SK-N-SH (cell line): ENCODE data around the gene LILRB5. TPM values are rescaled to one million over a fixed set of nuclear protein-coding genes. Genes with fewer than 3 reads are reported as not detected.

ENCODE experiments used
- CTCF ChIA-PET: fragments of 300-600, 350-600 bp; formaldehyde crosslinking; extraction: SDS; loops from one replicate; lab custom pipeline; 2021; lab: Yijun Ruan, JAX
- POLR2A ChIA-PET: fragments of 350-600 bp; sonication (Branson Sonifier 250); formaldehyde crosslinking; extraction: SDS; loops from one replicate; lab custom pipeline; 2020; ENCODE audit warnings: antibody characterized with exemption, inconsistent platforms; lab: Yijun Ruan, JAX
- DNase-seq: peaks from one replicate; pipeline ENCODE4 v3.0.0; 2012
- H2AFZ ChIP-seq: fragments of 200-600 bp; sonication (generic); 2 replicates; pipeline ENCODE4 v1.8.1; 2016; ENCODE audit warnings: antibody characterized with exemption, mild to moderate bottlenecking, low read depth
- H3F3A ChIP-seq: fragments of 200-600 bp; sonication (generic); replicated peaks from 2 replicates; pipeline ENCODE3; 2016; ENCODE audit warnings: antibody characterized with exemption, mild to moderate bottlenecking; ENCODE audit not compliant: insufficient read depth
- H3K27ac ChIP-seq, 2 experiments: fragments of 200-500 bp in 1 of 2; fragments of 200-600 bp in 1 of 2; sonication (Bioruptor generic) in 1 of 2; sonication (generic), shearing (Covaris generic) in 1 of 2; 2 replicates each; pipeline versions ENCODE4 v1.5.1 to v1.6.1; 2014 to 2016; ENCODE audit warnings: low read depth in 2 of 2, inconsistent platforms in 1 of 2, low read length in 1 of 2, mild to moderate bottlenecking in 1 of 2, mixed read lengths in 1 of 2
- H3K27me3 ChIP-seq: fragments of 200-600 bp; sonication (generic), shearing (Covaris generic); 2 replicates; pipeline ENCODE4 v1.6.1; 2016; ENCODE audit warnings: mixed run types; ENCODE audit not compliant: insufficient read depth
- H3K36me3 ChIP-seq, 2 experiments: fragments of 200-500 bp in 1 of 2; fragments of 200-600 bp in 1 of 2; sonication (Bioruptor generic) in 1 of 2; sonication (generic) in 1 of 2; replicated peaks in 1 of 2; 2 replicates each; pipeline versions ENCODE3 to v1.5.1; 2014 to 2016; ENCODE audit warnings: low read length in 1 of 2, mild to moderate bottlenecking in 1 of 2; ENCODE audit not compliant: insufficient read depth in 2 of 2, control insufficient read depth in 1 of 2
- H3K4me1 ChIP-seq, 2 experiments: fragments of 200-500 bp in 1 of 2; fragments of 200-600 bp in 1 of 2; sonication (Bioruptor generic) in 1 of 2; sonication (generic), shearing (Covaris generic) in 1 of 2; 2 replicates each; pipeline versions ENCODE4 v1.5.1 to v1.6.1; 2014 to 2016; ENCODE audit warnings: low read depth in 1 of 2, low read length in 1 of 2, mixed run types in 1 of 2; ENCODE audit not compliant: insufficient read depth in 2 of 2, control insufficient read depth in 1 of 2
- H3K4me2 ChIP-seq: fragments of 200-600 bp; sonication (generic), shearing (Covaris generic); 2 replicates; pipeline ENCODE4 v1.6.1; 2017; ENCODE audit warnings: mixed run types
- H3K4me3 ChIP-seq, 2 experiments: fragments of 200-500 bp in 1 of 2; fragments of 200-600 bp in 1 of 2; sonication (Bioruptor generic) in 1 of 2; sonication (generic), shearing (Covaris generic) in 1 of 2; 2 replicates each; pipeline versions ENCODE4 v1.5.1 to v1.8.1; 2014 to 2016; ENCODE audit warnings: low read depth in 2 of 2, inconsistent platforms in 1 of 2, low read length in 1 of 2, mild to moderate bottlenecking in 1 of 2, mixed read lengths in 1 of 2, moderate library complexity in 1 of 2
- H3K79me2 ChIP-seq: fragments of 200-600 bp; sonication (generic); 2 replicates; pipeline ENCODE4 v1.8.1; 2017; ENCODE audit warnings: mild to moderate bottlenecking; ENCODE audit not compliant: insufficient read depth
- H3K9ac ChIP-seq: fragments of 200-600 bp; sonication (generic); 2 replicates; pipeline ENCODE4 v1.6.1; 2017; ENCODE audit warnings: mixed run types
- H3K9me2 ChIP-seq: fragments of 200-600 bp; sonication (generic); 2 replicates; pipeline ENCODE4 v1.6.1; 2017; ENCODE audit warnings: mixed run types
- H3K9me3 ChIP-seq: fragments of 200-600 bp; sonication (generic); 2 replicates; pipeline ENCODE4 v1.6.1; 2017; ENCODE audit warnings: mixed run types, mild to moderate bottlenecking, moderate library complexity
- H4K20me1 ChIP-seq: fragments of 200-600 bp; sonication (generic); 2 replicates; pipeline ENCODE4 v1.6.1; 2017; ENCODE audit warnings: mild to moderate bottlenecking, mixed run types; ENCODE audit not compliant: insufficient read depth
- CHD2 ChIP-seq: fragments of 150-350 bp; IDR thresholded peaks from 2 replicates; pipeline ENCODE4 v1.6.1; 2018; ENCODE audit warnings: low read length; ENCODE audit not compliant: partially characterized antibody
- CTCF ChIP-seq: fragments of 200-600 bp; sonication (generic); IDR thresholded peaks from 2 replicates; pipeline ENCODE4 v1.6.1; 2017; ENCODE audit warnings: antibody characterized with exemption, mild to moderate bottlenecking, moderate library complexity
- EP300 ChIP-seq, 2 experiments: IDR thresholded peaks; 2 replicates each; pipeline versions ENCODE4 v1.4.0 to v1.6.1; 2012; ENCODE audit warnings: borderline replicate concordance in 1 of 2, low read depth in 1 of 2, low read length in 1 of 2
- EZH2phosphoT487 ChIP-seq: fragments of 200-600 bp; sonication (generic); IDR thresholded peaks from 2 replicates; pipeline ENCODE4 v1.6.1; 2017; ENCODE audit warnings: low read depth, mixed run types, mild to moderate bottlenecking, antibody characterized with exemption, moderate library complexity, borderline replicate concordance
- FOSL2 ChIP-seq: IDR thresholded peaks from 2 replicates; pipeline ENCODE4 v1.4.0; 2012; ENCODE audit warnings: low read depth, mild to moderate bottlenecking, moderate library complexity, borderline replicate concordance
- FOXJ3 ChIP-seq: sonication (generic); formaldehyde crosslinking; IDR thresholded peaks from 2 replicates; pipeline ENCODE4 v1.5.1; 2020; ENCODE audit warnings: mild to moderate bottlenecking, missing genetic modification reagents
- FOXM1 ChIP-seq: IDR thresholded peaks from 2 replicates; pipeline ENCODE4 v1.4.0; 2012; ENCODE audit warnings: low read depth, mild to moderate bottlenecking
- GABPA ChIP-seq: IDR thresholded peaks from 2 replicates; pipeline ENCODE4 v1.4.0; 2012; ENCODE audit warnings: low read depth, mild to moderate bottlenecking
- GATA2 ChIP-seq: sonication (generic); formaldehyde crosslinking; IDR thresholded peaks from 2 replicates; pipeline ENCODE4 v1.5.0; 2020; ENCODE audit warnings: mild to moderate bottlenecking, missing genetic modification reagents
- IRF3 ChIP-seq: fragments of 150-350 bp; IDR thresholded peaks from 2 replicates; pipeline ENCODE4 v1.6.1; 2016; ENCODE audit warnings: mild to moderate bottlenecking, low read depth, low read length
- MAX ChIP-seq: IDR thresholded peaks from 2 replicates; pipeline ENCODE4 v1.4.0; 2012; ENCODE audit warnings: low read depth
- MEF2A ChIP-seq: IDR thresholded peaks from 2 replicates; pipeline ENCODE4 v1.4.0; 2012; ENCODE audit warnings: low read depth, borderline replicate concordance
- NRF1 ChIP-seq: IDR thresholded peaks from 2 replicates; pipeline ENCODE4 v1.6.1; 2012; ENCODE audit warnings: low read depth, mild to moderate bottlenecking, low read length
- PBX3 ChIP-seq: IDR thresholded peaks from 2 replicates; pipeline ENCODE4; 2012
- RAD21 ChIP-seq: IDR thresholded peaks from 2 replicates; pipeline ENCODE4 v1.6.1; 2012; ENCODE audit warnings: mild to moderate bottlenecking, low read length
- RFX5 ChIP-seq: IDR thresholded peaks from 2 replicates; pipeline ENCODE4 v1.6.1; 2012; ENCODE audit warnings: mild to moderate bottlenecking, improper control_type of control experiment, low read length
- SMC3 ChIP-seq: IDR thresholded peaks from 2 replicates; pipeline ENCODE4 v1.6.1; 2012; ENCODE audit warnings: low read depth, low read length, improper control_type of control experiment
- TEAD4 ChIP-seq: IDR thresholded peaks from 2 replicates; pipeline ENCODE4 v1.4.0; 2012; ENCODE audit warnings: mild to moderate bottlenecking, borderline replicate concordance; ENCODE audit not compliant: insufficient read depth
- USF1 ChIP-seq: IDR thresholded peaks from 2 replicates; pipeline ENCODE4 v1.4.0; 2012; ENCODE audit warnings: low read depth, borderline replicate concordance
- USF2 ChIP-seq: fragments of 150-350 bp; IDR thresholded peaks from 2 replicates; pipeline ENCODE4 v1.6.1; 2017; ENCODE audit warnings: antibody characterized with exemption, low read length, low read depth, borderline replicate concordance
- WGBS: methylation state at CpG from one replicate; pipeline ENCODE4 v1.1.6; 2017; ENCODE audit warnings: low lambda C conversion rate; 5-methylcytosine and 5-hydroxymethylcytosine counted together
- polyA plus RNA-seq, 3 experiments: library from polyadenylated mRNA; depleted of rRNA; stranded (reverse); fragments of >200 nt; gene quantifications; 2 replicates each; pipeline ENCODE4 v1.2.3, GENCODE V29; 2012

The LILRB5 gene
- polyA plus RNA-seq, 1 of the 3 experiments (the other 2 are of a cell fraction): not detected

GRCh38 chr19:54262470-54262869 lies 5.4 kb upstream of the LILRB5 start:
- Histone ChIP-seq H3K4me1 (no peaks in the 10 kb centered on the region), H3K27ac (no peak overlapping the region), H3K9me3 (no peaks in the 10 kb centered on the region), H3K9me2 (no peaks in the 10 kb centered on the region), H3K4me3 (no peak overlapping the region), H3K4me2 (no peak overlapping the region), H4K20me1 (no peaks in the 10 kb centered on the region), H3K27me3 (peaks cover 56% of the 10 kb centered on the region), H3K36me3 (no peaks in the 10 kb centered on the region), H3K79me2 (no peaks in the 10 kb centered on the region), H3K9ac (no peak overlapping the region), H2AFZ (no peak overlapping the region), H3F3A (peaks cover 5% of the 10 kb centered on the region)
- ChIA-PET CTCF (no interaction called here), POLR2A (no interaction called here)
- no peak for DNase-seq
- WGBS: 5% methylated on average over 2 of the region's 2 CpGs
- TF ChIP-seq RAD21 (no peak), USF1 (no peak), NRF1 (no peak), GATA2 (CRISPR knock-in tag) (no peak), MAX (no peak), IRF3 (no peak), PBX3 (no peak), USF2 (no peak), FOXM1 (no peak), TEAD4 (no peak), RFX5 (no peak), GABPA (no peak), MEF2A (no peak), EP300 (IDR thresholded peaks at IDR 0.05; ENCODE audit: borderline replicate concordance in 1 of 2, low read depth in 1 of 2, low read length in 1 of 2) (no peak), FOSL2 (no peak), CHD2 (no peak), FOXJ3 (CRISPR knock-in tag) (no peak), EZH2phosphoT487 (no peak), SMC3 (no peak), CTCF (no peak)
